WTC11 (cell line): ENCODE results near the gene EHD2. TPM values are rescaled to one million over a fixed set of nuclear protein-coding genes. Genes with fewer than 3 reads are reported as not detected.

Source experiments
- FOXJ3 ChIP-seq: sonication (generic); formaldehyde crosslinking; IDR thresholded peaks from 2 replicates; pipeline ENCODE4 v1.9.0; 2021; ENCODE audit warnings: missing genetic modification reagents, mild to moderate bottlenecking, borderline replicate concordance
- GABPB1 ChIP-seq: sonication (generic); formaldehyde crosslinking; IDR thresholded peaks from 2 replicates; pipeline ENCODE4 v1.8.1; 2023; ENCODE audit warnings: mild to moderate bottlenecking, missing genetic modification reagents
- HMGA2 ChIP-seq: fragments of 250-450 bp; sonication (Bioruptor Pico); IDR thresholded peaks from 2 replicates; pipeline ENCODE4 v1.4.0; 2021; ENCODE audit warnings: mild to moderate bottlenecking, moderate library complexity
- NFE2L1 ChIP-seq: sonication (generic); formaldehyde crosslinking; IDR thresholded peaks from 2 replicates; pipeline ENCODE4 v1.8.1; 2023; ENCODE audit warnings: missing genetic modification reagents
- NR1H2 ChIP-seq: sonication (generic); formaldehyde crosslinking; IDR thresholded peaks from 2 replicates; pipeline ENCODE4 v1.9.0; 2021; ENCODE audit warnings: mild to moderate bottlenecking, moderate library complexity, missing genetic modification reagents
- NR2C2 ChIP-seq: sonication (generic); formaldehyde crosslinking; IDR thresholded peaks from 2 replicates; pipeline ENCODE4 v1.8.0; 2022; ENCODE audit warnings: mild to moderate bottlenecking, missing genetic modification reagents
- PRRX2 ChIP-seq: fragments of 250-450 bp; sonication (Bioruptor Pico); IDR thresholded peaks from 2 replicates; pipeline ENCODE4 v1.8.0; 2021; ENCODE audit warnings: mild to moderate bottlenecking
- SMAD3 ChIP-seq: sonication (generic); formaldehyde crosslinking; IDR thresholded peaks from 2 replicates; pipeline ENCODE4 v1.8.0; 2022; ENCODE audit warnings: missing genetic modification reagents, mild to moderate bottlenecking, borderline replicate concordance
- SOX15 ChIP-seq: fragments of 250-450 bp; sonication (Bioruptor Pico); IDR thresholded peaks from 2 replicates; pipeline ENCODE4 v1.9.0; 2021; ENCODE audit warnings: mild to moderate bottlenecking
- SP1 ChIP-seq: sonication (generic); formaldehyde crosslinking; conservative IDR thresholded peaks from 2 replicates; pipeline ENCODE4 v1.8.1; 2022; ENCODE audit warnings: missing genetic modification reagents
- TEAD4 ChIP-seq: sonication (generic); formaldehyde crosslinking; IDR thresholded peaks from 2 replicates; pipeline ENCODE4 v1.8.0; 2022; ENCODE audit warnings: mild to moderate bottlenecking, missing genetic modification reagents
- TP53 ChIP-seq: sonication (generic); formaldehyde crosslinking; IDR thresholded peaks from 2 replicates; pipeline ENCODE4 v1.8.1; 2023; ENCODE audit warnings: mild to moderate bottlenecking, missing genetic modification reagents
- ZNF138 ChIP-seq: sonication (generic); formaldehyde crosslinking; conservative IDR thresholded peaks from 2 replicates; pipeline ENCODE4 v1.8.1; 2022; ENCODE audit warnings: mild to moderate bottlenecking, moderate library complexity, missing genetic modification reagents
- ZNF416 ChIP-seq: fragments of 250-450 bp; sonication (Bioruptor Pico); IDR thresholded peaks from 2 replicates; pipeline ENCODE4 v1.9.0; 2021; ENCODE audit warnings: mild to moderate bottlenecking, inconsistent platforms
- total RNA-seq: library from RNA; stranded (reverse); gene quantifications from 3 replicates; pipeline ENCODE4 v1.2.3, GENCODE V29; 2021
- TF ChIP-seq, protein P1 (sequence below): fragments of 200-600 bp; IDR thresholded peaks from 2 replicates; pipeline ENCODE4 v1.8.0; 2022; ENCODE audit warnings: antibody characterized with exemption
- TF ChIP-seq, protein P2 (sequence below): sonication (generic); formaldehyde crosslinking; IDR thresholded peaks from 2 replicates; pipeline ENCODE4 v1.8.0; 2022; ENCODE audit warnings: mild to moderate bottlenecking, missing genetic modification reagents
- TF ChIP-seq, protein P3 (sequence below): fragments of 250-450 bp; sonication (Bioruptor Pico); IDR thresholded peaks from 2 replicates; pipeline ENCODE4 v1.9.0; 2021; ENCODE audit warnings: mild to moderate bottlenecking
- TF ChIP-seq, protein P4 (sequence below): sonication (generic); formaldehyde crosslinking; IDR thresholded peaks from 2 replicates; pipeline ENCODE4 v1.8.1; 2022; ENCODE audit warnings: missing genetic modification reagents, borderline replicate concordance
- TF ChIP-seq, protein P5 (sequence below): sonication (generic); formaldehyde crosslinking; IDR thresholded peaks from 2 replicates; pipeline ENCODE4 v1.8.0; 2022; ENCODE audit warnings: missing genetic modification reagents
- TF ChIP-seq, protein P6 (sequence below): sonication (generic); formaldehyde crosslinking; IDR thresholded peaks from 2 replicates; pipeline ENCODE4 v1.8.1; 2022; ENCODE audit warnings: low read depth, missing genetic modification reagents, borderline replicate concordance
- TF ChIP-seq, protein P7 (sequence below): sonication (generic); formaldehyde crosslinking; IDR thresholded peaks from 2 replicates; pipeline ENCODE4 v1.8.1; 2023; ENCODE audit warnings: mild to moderate bottlenecking, missing genetic modification reagents, borderline replicate concordance
- TF ChIP-seq, protein P8 (sequence below): sonication (generic); formaldehyde crosslinking; IDR thresholded peaks from 2 replicates; pipeline ENCODE4 v1.8.1; 2023; ENCODE audit warnings: mild to moderate bottlenecking, moderate library complexity, missing genetic modification reagents

The EHD2 gene
- total RNA-seq, 1 experiment from 2014 or later, result 11.8 TPM

DNA sequence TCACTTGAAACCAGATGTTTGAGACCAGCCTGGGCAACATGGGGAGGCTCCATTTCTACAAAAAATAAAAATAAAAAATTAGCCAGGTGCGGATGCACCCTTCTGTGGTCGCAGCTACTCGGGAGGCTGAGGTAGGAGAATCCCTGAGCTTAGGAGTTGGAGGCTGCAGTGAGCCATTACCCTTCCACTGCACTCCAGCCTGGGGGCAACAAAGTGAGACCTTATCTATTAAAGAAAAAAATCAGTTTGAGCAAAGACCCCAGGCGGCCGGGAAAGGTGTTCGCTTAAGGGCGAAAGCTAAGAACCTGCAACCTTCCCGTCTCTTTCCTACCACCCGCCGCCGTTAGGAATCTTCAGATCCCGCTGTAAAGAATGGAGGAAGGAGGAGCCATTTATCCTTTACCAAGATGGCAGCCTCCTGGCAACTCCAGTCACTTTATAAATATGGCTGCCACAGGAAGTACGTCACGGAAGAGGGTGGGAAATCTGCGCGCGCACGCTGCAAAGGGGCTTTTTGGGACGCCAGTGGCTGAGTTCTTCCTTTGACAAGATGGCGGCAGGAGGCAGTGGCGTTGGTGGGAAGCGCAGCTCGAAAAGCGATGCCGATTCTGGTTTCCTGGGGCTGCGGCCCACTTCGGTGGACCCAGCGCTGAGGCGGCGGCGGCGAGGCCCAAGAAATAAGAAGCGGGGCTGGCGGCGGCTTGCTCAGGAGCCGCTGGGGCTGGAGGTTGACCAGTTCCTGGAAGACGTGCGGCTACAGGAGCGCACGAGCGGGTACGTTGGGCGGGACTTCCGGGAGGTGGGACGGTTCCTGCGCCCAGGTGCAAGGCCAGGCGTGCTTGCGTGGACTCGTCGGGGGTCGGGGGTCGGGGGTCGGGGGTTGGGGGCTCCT lies 32.0 kb downstream of the EHD2 start, which contains the start of gene NOP53 (continued):
- TF ChIP-seq, protein P1, sequence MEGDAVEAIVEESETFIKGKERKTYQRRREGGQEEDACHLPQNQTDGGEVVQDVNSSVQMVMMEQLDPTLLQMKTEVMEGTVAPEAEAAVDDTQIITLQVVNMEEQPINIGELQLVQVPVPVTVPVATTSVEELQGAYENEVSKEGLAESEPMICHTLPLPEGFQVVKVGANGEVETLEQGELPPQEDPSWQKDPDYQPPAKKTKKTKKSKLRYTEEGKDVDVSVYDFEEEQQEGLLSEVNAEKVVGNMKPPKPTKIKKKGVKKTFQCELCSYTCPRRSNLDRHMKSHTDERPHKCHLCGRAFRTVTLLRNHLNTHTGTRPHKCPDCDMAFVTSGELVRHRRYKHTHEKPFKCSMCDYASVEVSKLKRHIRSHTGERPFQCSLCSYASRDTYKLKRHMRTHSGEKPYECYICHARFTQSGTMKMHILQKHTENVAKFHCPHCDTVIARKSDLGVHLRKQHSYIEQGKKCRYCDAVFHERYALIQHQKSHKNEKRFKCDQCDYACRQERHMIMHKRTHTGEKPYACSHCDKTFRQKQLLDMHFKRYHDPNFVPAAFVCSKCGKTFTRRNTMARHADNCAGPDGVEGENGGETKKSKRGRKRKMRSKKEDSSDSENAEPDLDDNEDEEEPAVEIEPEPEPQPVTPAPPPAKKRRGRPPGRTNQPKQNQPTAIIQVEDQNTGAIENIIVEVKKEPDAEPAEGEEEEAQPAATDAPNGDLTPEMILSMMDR, result no peak
- TF ChIP-seq, protein P2, sequence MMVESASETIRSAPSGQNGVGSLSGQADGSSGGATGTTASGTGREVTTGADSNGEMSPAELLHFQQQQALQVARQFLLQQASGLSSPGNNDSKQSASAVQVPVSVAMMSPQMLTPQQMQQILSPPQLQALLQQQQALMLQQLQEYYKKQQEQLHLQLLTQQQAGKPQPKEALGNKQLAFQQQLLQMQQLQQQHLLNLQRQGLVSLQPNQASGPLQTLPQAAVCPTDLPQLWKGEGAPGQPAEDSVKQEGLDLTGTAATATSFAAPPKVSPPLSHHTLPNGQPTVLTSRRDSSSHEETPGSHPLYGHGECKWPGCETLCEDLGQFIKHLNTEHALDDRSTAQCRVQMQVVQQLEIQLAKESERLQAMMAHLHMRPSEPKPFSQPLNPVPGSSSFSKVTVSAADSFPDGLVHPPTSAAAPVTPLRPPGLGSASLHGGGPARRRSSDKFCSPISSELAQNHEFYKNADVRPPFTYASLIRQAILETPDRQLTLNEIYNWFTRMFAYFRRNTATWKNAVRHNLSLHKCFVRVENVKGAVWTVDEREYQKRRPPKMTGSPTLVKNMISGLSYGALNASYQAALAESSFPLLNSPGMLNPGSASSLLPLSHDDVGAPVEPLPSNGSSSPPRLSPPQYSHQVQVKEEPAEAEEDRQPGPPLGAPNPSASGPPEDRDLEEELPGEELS (CRISPR knock-in tag), result peak; percentile 51; the same call in 1 of the 2 replicates
- TF ChIP-seq ZNF138 (CRISPR knock-in tag), result no peak
- TF ChIP-seq, protein P3, sequence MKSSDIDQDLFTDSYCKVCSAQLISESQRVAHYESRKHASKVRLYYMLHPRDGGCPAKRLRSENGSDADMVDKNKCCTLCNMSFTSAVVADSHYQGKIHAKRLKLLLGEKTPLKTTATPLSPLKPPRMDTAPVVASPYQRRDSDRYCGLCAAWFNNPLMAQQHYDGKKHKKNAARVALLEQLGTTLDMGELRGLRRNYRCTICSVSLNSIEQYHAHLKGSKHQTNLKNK (CRISPR knock-in tag), result no peak
- TF ChIP-seq HMGA2 (CRISPR knock-in tag), result peak; percentile 21; the same call in 1 of the 2 replicates
- TF ChIP-seq NR1H2 (CRISPR knock-in tag), result no peak
- TF ChIP-seq, protein P4, sequence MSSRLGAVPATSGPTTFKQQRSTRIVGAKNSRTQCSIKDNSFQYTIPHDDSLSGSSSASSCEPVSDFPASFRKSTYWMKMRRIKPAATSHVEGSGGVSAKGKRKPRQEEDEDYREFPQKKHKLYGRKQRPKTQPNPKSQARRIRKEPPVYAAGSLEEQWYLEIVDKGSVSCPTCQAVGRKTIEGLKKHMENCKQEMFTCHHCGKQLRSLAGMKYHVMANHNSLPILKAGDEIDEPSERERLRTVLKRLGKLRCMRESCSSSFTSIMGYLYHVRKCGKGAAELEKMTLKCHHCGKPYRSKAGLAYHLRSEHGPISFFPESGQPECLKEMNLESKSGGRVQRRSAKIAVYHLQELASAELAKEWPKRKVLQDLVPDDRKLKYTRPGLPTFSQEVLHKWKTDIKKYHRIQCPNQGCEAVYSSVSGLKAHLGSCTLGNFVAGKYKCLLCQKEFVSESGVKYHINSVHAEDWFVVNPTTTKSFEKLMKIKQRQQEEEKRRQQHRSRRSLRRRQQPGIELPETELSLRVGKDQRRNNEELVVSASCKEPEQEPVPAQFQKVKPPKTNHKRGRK, result no peak
- no peak for TF ChIP-seq FOXJ3
- TF ChIP-seq TEAD4, result no peak
- no peak for TF ChIP-seq NR2C2 (CRISPR knock-in tag)
- TF ChIP-seq NFE2L1 (CRISPR knock-in tag), result no peak
- peak; percentile 71 for TF ChIP-seq SP1 (CRISPR knock-in tag)
- TF ChIP-seq GABPB1 (CRISPR knock-in tag), result peak; percentile 62
- no peak for TF ChIP-seq SOX15 (CRISPR knock-in tag)
- TF ChIP-seq, protein P5, sequence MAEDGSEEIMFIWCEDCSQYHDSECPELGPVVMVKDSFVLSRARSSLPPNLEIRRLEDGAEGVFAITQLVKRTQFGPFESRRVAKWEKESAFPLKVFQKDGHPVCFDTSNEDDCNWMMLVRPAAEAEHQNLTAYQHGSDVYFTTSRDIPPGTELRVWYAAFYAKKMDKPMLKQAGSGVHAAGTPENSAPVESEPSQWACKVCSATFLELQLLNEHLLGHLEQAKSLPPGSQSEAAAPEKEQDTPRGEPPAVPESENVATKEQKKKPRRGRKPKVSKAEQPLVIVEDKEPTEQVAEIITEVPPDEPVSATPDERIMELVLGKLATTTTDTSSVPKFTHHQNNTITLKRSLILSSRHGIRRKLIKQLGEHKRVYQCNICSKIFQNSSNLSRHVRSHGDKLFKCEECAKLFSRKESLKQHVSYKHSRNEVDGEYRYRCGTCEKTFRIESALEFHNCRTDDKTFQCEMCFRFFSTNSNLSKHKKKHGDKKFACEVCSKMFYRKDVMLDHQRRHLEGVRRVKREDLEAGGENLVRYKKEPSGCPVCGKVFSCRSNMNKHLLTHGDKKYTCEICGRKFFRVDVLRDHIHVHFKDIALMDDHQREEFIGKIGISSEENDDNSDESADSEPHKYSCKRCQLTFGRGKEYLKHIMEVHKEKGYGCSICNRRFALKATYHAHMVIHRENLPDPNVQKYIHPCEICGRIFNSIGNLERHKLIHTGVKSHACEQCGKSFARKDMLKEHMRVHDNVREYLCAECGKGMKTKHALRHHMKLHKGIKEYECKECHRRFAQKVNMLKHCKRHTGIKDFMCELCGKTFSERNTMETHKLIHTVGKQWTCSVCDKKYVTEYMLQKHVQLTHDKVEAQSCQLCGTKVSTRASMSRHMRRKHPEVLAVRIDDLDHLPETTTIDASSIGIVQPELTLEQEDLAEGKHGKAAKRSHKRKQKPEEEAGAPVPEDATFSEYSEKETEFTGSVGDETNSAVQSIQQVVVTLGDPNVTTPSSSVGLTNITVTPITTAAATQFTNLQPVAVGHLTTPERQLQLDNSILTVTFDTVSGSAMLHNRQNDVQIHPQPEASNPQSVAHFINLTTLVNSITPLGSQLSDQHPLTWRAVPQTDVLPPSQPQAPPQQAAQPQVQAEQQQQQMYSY (CRISPR knock-in tag), result no peak
- TF ChIP-seq, protein P6, sequence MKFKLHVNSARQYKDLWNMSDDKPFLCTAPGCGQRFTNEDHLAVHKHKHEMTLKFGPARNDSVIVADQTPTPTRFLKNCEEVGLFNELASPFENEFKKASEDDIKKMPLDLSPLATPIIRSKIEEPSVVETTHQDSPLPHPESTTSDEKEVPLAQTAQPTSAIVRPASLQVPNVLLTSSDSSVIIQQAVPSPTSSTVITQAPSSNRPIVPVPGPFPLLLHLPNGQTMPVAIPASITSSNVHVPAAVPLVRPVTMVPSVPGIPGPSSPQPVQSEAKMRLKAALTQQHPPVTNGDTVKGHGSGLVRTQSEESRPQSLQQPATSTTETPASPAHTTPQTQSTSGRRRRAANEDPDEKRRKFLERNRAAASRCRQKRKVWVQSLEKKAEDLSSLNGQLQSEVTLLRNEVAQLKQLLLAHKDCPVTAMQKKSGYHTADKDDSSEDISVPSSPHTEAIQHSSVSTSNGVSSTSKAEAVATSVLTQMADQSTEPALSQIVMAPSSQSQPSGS (CRISPR knock-in tag), result no peak
- TF ChIP-seq, protein P7, sequence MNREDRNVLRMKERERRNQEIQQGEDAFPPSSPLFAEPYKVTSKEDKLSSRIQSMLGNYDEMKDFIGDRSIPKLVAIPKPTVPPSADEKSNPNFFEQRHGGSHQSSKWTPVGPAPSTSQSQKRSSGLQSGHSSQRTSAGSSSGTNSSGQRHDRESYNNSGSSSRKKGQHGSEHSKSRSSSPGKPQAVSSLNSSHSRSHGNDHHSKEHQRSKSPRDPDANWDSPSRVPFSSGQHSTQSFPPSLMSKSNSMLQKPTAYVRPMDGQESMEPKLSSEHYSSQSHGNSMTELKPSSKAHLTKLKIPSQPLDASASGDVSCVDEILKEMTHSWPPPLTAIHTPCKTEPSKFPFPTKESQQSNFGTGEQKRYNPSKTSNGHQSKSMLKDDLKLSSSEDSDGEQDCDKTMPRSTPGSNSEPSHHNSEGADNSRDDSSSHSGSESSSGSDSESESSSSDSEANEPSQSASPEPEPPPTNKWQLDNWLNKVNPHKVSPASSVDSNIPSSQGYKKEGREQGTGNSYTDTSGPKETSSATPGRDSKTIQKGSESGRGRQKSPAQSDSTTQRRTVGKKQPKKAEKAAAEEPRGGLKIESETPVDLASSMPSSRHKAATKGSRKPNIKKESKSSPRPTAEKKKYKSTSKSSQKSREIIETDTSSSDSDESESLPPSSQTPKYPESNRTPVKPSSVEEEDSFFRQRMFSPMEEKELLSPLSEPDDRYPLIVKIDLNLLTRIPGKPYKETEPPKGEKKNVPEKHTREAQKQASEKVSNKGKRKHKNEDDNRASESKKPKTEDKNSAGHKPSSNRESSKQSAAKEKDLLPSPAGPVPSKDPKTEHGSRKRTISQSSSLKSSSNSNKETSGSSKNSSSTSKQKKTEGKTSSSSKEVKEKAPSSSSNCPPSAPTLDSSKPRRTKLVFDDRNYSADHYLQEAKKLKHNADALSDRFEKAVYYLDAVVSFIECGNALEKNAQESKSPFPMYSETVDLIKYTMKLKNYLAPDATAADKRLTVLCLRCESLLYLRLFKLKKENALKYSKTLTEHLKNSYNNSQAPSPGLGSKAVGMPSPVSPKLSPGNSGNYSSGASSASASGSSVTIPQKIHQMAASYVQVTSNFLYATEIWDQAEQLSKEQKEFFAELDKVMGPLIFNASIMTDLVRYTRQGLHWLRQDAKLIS (CRISPR knock-in tag), result no peak
- peak; percentile 67; the same call in 1 of the 2 replicates for TF ChIP-seq PRRX2 (CRISPR knock-in tag)
- TF ChIP-seq, protein P8, sequence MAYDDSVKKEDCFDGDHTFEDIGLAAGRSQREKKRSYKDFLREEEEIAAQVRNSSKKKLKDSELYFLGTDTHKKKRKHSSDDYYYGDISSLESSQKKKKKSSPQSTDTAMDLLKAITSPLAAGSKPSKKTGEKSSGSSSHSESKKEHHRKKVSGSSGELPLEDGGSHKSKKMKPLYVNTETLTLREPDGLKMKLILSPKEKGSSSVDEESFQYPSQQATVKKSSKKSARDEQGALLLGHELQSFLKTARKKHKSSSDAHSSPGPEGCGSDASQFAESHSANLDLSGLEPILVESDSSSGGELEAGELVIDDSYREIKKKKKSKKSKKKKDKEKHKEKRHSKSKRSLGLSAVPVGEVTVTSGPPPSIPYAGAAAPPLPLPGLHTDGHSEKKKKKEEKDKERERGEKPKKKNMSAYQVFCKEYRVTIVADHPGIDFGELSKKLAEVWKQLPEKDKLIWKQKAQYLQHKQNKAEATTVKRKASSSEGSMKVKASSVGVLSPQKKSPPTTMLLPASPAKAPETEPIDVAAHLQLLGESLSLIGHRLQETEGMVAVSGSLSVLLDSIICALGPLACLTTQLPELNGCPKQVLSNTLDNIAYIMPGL (CRISPR knock-in tag), result no peak
- no peak for TF ChIP-seq TP53 (CRISPR knock-in tag)
- no peak for TF ChIP-seq SMAD3 (CRISPR knock-in tag)
- no peak for TF ChIP-seq ZNF416
